Breast epithelium (tissue), 3 donors: ENCODE results near the gene PTPRK.

Source experiments
- POLR2A ChIP-seq: fragments of 450-650 bp; IDR thresholded peaks from one replicate; pipeline ENCODE4 v1.6.1; 2016; ENCODE audit warnings: antibody characterized with exemption, mild to moderate bottlenecking, moderate library complexity
- TF ChIP-seq, protein P1 (sequence below), 3 donors: fragments of 450-650 bp; IDR thresholded peaks; one replicate each; pipeline ENCODE4 v1.5.1; 2016 to 2017; ENCODE audit warnings: antibody characterized with exemption in 3 of 3, mild to moderate bottlenecking in 3 of 3, moderate library complexity in 3 of 3

DNA sequence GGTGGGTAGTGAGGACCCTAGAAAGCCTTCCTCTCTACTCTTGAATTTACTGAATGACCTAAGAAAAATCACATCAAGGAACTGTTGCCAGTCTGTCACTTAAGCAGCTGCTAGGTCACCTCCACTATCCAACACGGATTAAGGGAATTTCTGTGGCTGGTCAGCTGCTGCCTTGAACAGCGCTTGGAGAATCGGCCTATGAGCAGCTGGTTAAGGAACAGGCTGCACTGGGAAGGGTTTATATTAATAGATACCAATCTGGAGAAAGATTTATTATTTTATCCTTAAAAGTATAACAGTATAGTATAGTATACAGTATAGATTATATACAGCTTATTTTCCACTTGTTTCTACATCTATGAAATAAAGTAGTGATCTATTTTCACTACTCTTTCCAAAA, 6.5 kb downstream of the PTPRK start:
- TF ChIP-seq, protein P1, sequence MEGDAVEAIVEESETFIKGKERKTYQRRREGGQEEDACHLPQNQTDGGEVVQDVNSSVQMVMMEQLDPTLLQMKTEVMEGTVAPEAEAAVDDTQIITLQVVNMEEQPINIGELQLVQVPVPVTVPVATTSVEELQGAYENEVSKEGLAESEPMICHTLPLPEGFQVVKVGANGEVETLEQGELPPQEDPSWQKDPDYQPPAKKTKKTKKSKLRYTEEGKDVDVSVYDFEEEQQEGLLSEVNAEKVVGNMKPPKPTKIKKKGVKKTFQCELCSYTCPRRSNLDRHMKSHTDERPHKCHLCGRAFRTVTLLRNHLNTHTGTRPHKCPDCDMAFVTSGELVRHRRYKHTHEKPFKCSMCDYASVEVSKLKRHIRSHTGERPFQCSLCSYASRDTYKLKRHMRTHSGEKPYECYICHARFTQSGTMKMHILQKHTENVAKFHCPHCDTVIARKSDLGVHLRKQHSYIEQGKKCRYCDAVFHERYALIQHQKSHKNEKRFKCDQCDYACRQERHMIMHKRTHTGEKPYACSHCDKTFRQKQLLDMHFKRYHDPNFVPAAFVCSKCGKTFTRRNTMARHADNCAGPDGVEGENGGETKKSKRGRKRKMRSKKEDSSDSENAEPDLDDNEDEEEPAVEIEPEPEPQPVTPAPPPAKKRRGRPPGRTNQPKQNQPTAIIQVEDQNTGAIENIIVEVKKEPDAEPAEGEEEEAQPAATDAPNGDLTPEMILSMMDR (IDR thresholded peaks at IDR 0.05), result no peak
- no peak for TF ChIP-seq POLR2A
